UCSD-AML1 (cell line): Measurements from ENCODE around the gene MARCHF6.
"Not testable (repeated sequence)": the region's sequence is repeated elsewhere in the genome, so short reads cannot be mapped to it uniquely, and the experiment has no call there.

Experiments used
- DNase-seq: peaks from one replicate; lab custom pipeline; 2025; ENCODE audit not compliant: unreplicated experiment; lab: John Stamatoyannopoulos, UW

The MARCHF6 gene

GRCh38 chr5:10348258-10348657 lies 5.2 kb upstream of the MARCHF6 start:
- DNase-seq = no peak

GRCh38 chr5:10351199-10351905 lies 2.1 kb upstream of the MARCHF6 start:
- no peak for DNase-seq

GRCh38 chr5:10351919-10352318 lies 1.6 kb upstream of the MARCHF6 start:
- DNase-seq = no peak

- no peak for DNase-seq
Measured at GRCh38 chr5:10352430-10353240, 860 bp upstream of the MARCHF6 start.

GRCh38 chr5:10354048-10354872 lies 765 bp downstream of the MARCHF6 start:
- DNase-seq = peak; percentile 65

- no peak for DNase-seq
Measured at GRCh38 chr5:10355071-10355889, 1.8 kb downstream of the MARCHF6 start.

GRCh38 chr5:10358999-10359398 lies 5.5 kb downstream of the MARCHF6 start:
- DNase-seq = no peak

- DNase-seq = no peak
Measured at GRCh38 chr5:10360686-10361085, 7.2 kb downstream of the MARCHF6 start.

GRCh38 chr5:10363519-10364185 lies 10.2 kb downstream of the MARCHF6 start:
- no peak for DNase-seq

- peak; percentile 24 for DNase-seq
Measured at GRCh38 chr5:10364186-10364689, 10.7 kb downstream of the MARCHF6 start.

- DNase-seq = no peak
Measured at GRCh38 chr5:10365782-10366181, 12.3 kb downstream of the MARCHF6 start.

- DNase-seq = no peak
Measured at GRCh38 chr5:10366310-10367272, 13.1 kb downstream of the MARCHF6 start.

GRCh38 chr5:10367579-10367978 lies 14.1 kb downstream of the MARCHF6 start:
- DNase-seq = no peak

GRCh38 chr5:10370931-10371330 lies 17.4 kb downstream of the MARCHF6 start:
- DNase-seq = no peak

GRCh38 chr5:10371369-10371768 lies 17.9 kb downstream of the MARCHF6 start:
- not testable (repeated sequence) for DNase-seq

- no peak for DNase-seq
Measured at GRCh38 chr5:10372726-10373709, 19.5 kb downstream of the MARCHF6 start.
